HEK293T (cell line): ENCODE results near the gene SLC6A19.

Experiments used
- FOXA1 ChIP-seq: fragments of 450-650 bp; IDR thresholded peaks from 2 replicates; pipeline ENCODE4 v1.6.1; 2016; ENCODE audit warnings: mild to moderate bottlenecking
- FOXK2 ChIP-seq: fragments of 450-650 bp; IDR thresholded peaks from 2 replicates; pipeline ENCODE4 v1.6.1; 2016; ENCODE audit warnings: mild to moderate bottlenecking
- FOXM1 ChIP-seq: fragments of 450-650 bp; IDR thresholded peaks from 2 replicates; pipeline ENCODE4 v1.6.1; 2017; ENCODE audit warnings: mild to moderate bottlenecking, borderline replicate concordance
- HDGF ChIP-seq: fragments of 450-650 bp; IDR thresholded peaks from 2 replicates; pipeline ENCODE4 v1.6.1; 2017; ENCODE audit warnings: antibody characterized with exemption, borderline replicate concordance
- PKNOX1 ChIP-seq: fragments of 450-650 bp; IDR thresholded peaks from 2 replicates; pipeline ENCODE4 v1.6.1; 2016
- SP1 ChIP-seq: fragments of 450-650 bp; IDR thresholded peaks from 2 replicates; pipeline ENCODE4 v1.6.1; 2017
- SUZ12 ChIP-seq: fragments of 450-650 bp; IDR thresholded peaks from 2 replicates; pipeline ENCODE4 v1.6.1; 2016; ENCODE audit warnings: mild to moderate bottlenecking

- no peak for TF ChIP-seq SP1
- no peak for TF ChIP-seq FOXM1
- no peak for TF ChIP-seq FOXA1
- no peak for TF ChIP-seq PKNOX1
- no peak for TF ChIP-seq HDGF
- TF ChIP-seq SUZ12: no peak
- no peak for TF ChIP-seq FOXK2
Measured at GRCh38 chr5:1171340-1171941, 30.0 kb upstream of the SLC6A19 start.
